NCI-H2029 treated with DMSO at 0.1 percent for 48 hours (cell line): ENCODE measurements around the gene DNM1.

ENCODE experiments used
- DNase-seq: peaks from one replicate; lab custom pipeline; 2025; lab: John Stamatoyannopoulos, UW

Gene DNM1

DNA sequence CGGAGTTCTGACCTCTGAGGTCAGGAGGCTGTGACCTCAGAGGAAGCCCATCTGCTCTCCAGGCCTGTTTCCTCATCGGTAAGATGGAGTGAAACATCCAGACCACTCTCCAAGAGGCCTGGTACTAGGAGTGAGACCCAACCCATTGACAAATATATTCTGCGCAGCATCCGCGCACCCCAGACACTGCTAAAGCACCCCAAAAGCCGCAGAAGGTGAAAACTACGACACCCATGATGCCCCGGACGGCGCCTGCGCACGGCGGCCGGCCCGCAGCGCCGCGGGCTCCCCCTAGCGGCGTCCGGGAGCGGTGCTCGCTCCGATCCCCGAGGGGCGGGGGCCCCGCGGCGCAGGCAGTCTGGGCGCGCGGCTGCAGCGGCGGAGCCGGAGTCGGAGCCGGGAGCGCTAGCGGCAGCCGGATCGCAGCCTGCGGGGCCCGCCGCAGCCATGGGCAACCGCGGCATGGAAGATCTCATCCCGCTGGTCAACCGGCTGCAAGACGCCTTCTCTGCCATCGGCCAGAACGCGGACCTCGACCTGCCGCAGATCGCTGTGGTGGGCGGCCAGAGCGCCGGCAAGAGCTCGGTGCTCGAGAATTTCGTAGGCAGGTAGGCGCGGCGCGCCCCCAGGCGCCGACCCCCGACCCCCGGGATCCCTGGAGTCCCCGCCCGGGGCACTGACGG, at the start of gene DNM1:
DNM1 (plus strand) TSS at position 356 of the 683 bp plus-strand sequence; CDS start at position 448, 92 bp downstream.
- DNase-seq: no peak

- DNase-seq: no peak
Observed at GRCh38 chr9:128153947-128154695, 49.1 kb upstream of the DNM1 start.

DNA sequence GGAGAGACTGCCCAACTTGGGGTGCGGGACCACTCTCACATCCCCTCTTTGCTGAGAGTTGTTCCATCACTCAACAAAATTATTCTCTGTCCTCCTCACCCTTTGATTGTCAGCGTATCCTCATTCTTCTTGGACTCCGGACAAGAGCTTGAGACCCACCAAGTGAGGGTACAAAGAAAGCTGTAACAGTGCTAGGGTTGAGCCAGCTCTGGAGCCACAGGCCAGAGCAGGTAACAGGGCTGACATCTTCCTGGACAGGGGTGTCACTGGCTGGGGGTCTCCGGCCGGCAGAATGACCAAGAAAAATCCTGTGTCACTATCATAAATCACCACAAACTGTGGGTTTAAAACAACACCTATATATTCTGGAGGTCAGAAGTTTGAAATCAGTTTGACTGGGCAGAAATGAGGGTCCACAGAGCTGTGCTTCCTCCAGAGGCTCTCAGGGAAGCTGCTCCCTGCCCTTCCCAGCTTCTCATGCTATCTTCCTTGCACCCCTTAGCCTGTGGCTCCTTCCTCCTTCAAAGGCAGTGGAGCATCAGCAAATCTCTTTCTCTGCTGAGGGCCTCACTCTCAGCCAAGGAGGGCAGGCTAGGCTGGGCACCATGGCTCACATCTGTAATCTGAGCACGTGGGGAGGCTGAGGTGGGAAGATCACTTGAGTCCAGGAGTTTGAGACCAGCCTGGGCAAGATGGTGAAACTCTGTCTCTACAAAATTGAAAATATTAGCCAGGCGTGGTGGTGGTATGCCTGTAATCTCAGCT, 47.3 kb upstream of the DNM1 start:
- DNase-seq: no peak

- DNase-seq: peak; percentile 37
Observed at GRCh38 chr9:128159522-128159783, 43.7 kb upstream of the DNM1 start.

- DNase-seq: peak; percentile 81
Observed at GRCh38 chr9:128159784-128160602, 43.2 kb upstream of the DNM1 start, which contains the start of gene BBLN. TSS of gene BBLN (plus strand) at chr9:128160265. CDS start at chr9:128160408, 143 bp downstream.

DNA sequence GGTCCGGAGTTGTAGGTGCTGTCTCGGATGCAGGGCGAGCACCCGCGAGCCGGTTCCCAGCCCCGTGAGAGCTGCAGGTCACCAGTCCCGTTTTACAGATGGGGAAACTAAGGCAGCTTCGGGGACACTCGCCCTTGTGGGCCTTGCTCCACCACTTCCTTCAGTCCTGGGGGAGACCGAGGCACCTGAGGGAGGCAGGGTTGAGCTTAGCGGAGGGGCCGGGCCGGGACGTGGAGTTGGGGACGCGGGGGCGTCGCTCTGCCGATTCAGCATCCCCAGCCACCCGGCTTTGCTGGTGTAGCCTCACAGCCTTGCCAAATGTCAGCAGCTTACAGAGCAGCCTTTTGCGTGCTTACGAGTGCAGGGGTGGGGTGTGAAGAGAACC, 42.6 kb upstream of the DNM1 start:
- no peak for DNase-seq

GRCh38 chr9:128161215-128161902, 41.8 kb upstream of the DNM1 start:
- DNase-seq: peak; percentile 0

GRCh38 chr9:128162215-128163026, 40.8 kb upstream of the DNM1 start:
- no peak for DNase-seq

DNA sequence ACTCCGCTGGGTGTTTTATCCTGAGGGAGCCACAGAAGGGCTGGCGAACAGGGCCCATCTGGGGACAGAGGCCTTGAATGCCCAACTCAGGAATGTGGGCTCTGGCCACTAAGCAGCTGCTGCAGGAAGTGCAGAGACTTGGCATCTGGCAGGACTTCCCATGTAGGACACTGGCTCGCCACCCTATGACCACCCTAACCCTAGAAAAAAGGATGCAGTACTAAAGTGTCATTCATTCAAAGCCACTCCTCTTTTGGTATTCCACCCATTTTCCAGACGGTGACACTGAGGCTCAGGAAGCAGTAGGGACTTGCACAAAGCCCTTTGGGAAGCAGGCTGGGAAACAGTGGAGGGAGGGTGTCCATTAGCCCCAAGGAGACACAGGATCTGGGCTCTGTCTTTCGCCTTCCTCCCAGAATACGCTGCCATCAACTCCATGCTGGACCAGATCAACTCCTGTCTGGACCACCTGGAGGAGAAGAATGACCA, 40.1 kb upstream of the DNM1 start:
- DNase-seq: no peak

GRCh38 chr9:128163523-128164306, 39.5 kb upstream of the DNM1 start:
- no peak for DNase-seq

GRCh38 chr9:128164307-128164885, 38.8 kb upstream of the DNM1 start:
- DNase-seq: no peak

- DNase-seq: no peak
Observed at GRCh38 chr9:128166169-128166568, 37.0 kb upstream of the DNM1 start.

GRCh38 chr9:128167209-128167608, 36.0 kb upstream of the DNM1 start:
- DNase-seq: no peak

- no peak for DNase-seq
Observed at GRCh38 chr9:128168731-128169308, 34.4 kb upstream of the DNM1 start.

DNA sequence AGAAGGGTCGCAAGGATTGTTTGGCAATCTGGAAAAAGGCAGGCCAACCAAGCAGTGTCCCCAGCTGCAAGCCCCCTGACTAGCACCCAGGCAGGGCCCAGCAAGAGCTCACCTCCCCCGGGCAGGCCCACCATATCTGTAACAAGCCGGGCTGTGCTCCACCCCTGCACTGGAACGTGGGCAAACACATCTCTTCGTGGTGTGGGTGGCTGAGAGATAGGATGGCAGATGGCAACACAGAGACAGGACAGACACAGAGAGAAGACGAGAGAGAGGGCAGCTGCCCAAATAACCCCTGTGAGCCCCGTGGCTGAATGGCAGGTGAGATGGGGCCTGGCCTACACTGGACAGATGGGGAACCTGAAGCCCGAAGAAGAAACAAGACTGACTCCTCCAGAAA, 33.7 kb upstream of the DNM1 start:
- DNase-seq: no peak

GRCh38 chr9:128169925-128170324, 33.3 kb upstream of the DNM1 start:
- no peak for DNase-seq

DNA sequence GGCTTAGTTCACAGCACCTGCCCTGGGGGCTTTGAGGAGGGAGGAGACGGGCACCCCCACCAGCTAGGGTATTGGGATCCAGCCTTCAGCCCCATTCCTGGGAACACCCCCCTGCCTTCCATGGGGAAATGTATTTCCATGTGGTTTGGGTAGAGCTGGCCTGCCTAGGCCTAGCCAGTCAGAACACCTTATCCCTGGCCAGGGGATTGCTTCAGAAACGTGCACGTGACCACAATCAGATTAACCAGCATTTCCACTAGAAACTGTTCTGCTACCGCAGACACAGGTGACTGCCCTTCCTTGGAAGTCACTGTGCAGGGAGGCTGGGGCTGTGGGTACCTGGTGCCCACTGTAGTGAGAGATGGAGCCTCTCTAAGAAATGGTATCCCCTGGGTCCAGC, 29.1 kb upstream of the DNM1 start:
- no peak for DNase-seq

- DNase-seq: no peak
Observed at GRCh38 chr9:128175102-128175563, 28.0 kb upstream of the DNM1 start.

DNA sequence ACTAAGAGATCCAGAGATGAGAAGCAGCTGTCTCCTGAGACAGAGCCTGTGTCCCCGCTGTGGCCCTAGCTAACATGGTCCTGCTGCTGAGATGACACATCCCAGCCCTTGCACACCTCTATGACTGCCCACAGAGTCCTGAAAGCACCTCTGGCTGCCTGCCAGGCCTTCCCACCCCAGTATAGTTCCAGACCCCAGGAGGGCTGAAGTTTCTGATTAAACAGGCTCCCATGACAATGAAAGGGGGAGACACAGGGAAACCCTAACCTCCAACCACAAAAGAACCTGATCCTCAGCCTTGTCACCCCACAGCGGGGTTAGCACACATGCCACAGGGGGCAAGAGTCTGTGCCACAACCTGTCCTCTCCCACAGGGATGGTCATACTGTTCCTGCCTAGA, 27.5 kb upstream of the DNM1 start:
- DNase-seq: no peak
